ENCODE measurements around the gene FTCD. TPM values are rescaled to one million over a fixed set of nuclear protein-coding genes. Genes with fewer than 3 reads are reported as not detected.

The FTCD gene
- total and polyA plus RNA-seq, 2 of the 8 experiments (the other 6 are each of a cell fraction or from before 2014, with no cell fraction given): 3.3 to 4.9 TPM

DNA sequence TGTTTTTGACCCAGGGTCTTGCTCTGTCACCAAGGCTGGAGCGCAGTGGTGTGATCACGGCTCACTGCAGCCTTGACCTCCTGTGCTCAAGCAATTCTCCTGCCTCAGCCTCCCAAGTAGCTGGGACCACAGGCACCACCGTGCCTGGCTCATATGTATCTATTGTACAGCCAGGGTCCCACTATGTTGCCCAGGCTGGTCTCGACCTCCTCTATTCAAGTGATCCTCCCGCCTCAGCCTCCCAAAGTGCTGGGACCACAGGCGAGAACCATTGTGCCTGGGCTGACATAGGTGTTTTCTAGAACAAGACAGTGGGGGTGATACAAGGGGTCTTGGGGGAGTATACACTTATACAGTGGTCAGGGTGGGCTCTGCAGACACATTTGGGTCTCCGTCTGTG lies 17.5 kb downstream of the FTCD start (continued):
- no peak for TF ChIP-seq PHF8 (conservative IDR thresholded peaks at IDR 0.05; ENCODE audit: low read depth, low read length)
- no peak for TF ChIP-seq SP2 (IDR thresholded peaks at IDR 0.05; ENCODE audit: low read length)
- TF ChIP-seq TAF1 (IDR thresholded peaks at IDR 0.05; ENCODE audit: low read depth, low read length): no peak

Data from H1 (cell line).